ENCODE measurements around the gene KHDC4.

KHDC4 gene

DNA sequence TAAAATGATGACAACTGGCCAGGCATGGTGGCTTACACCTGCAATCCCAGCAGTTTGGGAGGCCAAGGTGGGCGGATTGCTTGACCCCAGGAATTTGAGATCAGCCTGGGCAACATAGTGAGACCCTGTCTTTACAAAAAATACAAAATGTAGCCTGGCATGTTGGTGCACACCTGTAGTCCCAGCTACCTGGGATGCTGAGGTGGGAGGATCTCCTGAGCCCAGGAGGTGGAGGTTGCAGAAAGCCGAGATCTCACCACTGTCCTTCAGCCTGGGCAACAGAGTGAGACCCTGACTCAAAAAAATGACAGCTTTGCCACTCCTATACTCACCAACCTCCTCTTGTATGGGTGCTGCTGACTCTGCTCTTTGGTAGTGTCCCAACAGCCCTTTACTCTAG, 56.3 kb downstream of the KHDC4 start:
- DNase-seq (ENCODE audit: low read depth in 3 of 3, low spot score in 1 of 3), result no peak

GRCh38 chr1:155873860-155874259, 60.4 kb downstream of the KHDC4 start:
- no peak for DNase-seq (ENCODE audit: low read depth in 3 of 3, low spot score in 1 of 3)

- DNase-seq (ENCODE audit: low read depth in 3 of 3, low spot score in 1 of 3), result no peak
Observed at GRCh38 chr1:155872527-155872926, 61.7 kb downstream of the KHDC4 start.

GRCh38 chr1:155871390-155871789, 62.8 kb downstream of the KHDC4 start:
- no peak for DNase-seq (ENCODE audit: low read depth in 3 of 3, low spot score in 1 of 3)

GRCh38 chr1:155867766-155868165, 66.4 kb downstream of the KHDC4 start:
- no peak for DNase-seq (ENCODE audit: low read depth in 3 of 3, low spot score in 1 of 3)

DNA sequence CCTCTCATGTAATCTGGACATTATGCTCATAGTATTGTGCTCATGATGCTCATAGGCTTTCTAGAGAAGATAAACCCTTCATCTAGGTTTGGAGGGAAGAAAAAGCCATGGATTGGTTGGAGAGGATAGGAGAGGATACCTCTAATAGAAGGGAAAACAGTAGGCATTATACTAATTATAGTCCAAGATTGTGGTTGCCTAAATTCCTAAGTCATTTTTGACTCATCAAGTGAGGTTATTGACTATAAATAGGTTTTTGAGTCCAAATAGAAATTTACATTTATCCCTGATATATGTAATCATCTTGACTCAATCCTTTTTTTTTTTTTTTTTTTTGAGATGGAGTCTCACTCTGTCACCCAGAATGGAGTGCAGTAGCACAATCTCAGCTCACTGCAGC, 69.8 kb downstream of the KHDC4 start:
- no peak for DNase-seq (ENCODE audit: low read depth in 3 of 3, low spot score in 1 of 3)

All from stimulated activated CD4-positive, alpha-beta T cell treated with anti-CD3 and anti-CD28 coated beads, TNF-alpha, amount 100 ng/mL, for 1 hour (primary cell).